ENCODE measurements around the gene AFMID.

The AFMID gene

DNA sequence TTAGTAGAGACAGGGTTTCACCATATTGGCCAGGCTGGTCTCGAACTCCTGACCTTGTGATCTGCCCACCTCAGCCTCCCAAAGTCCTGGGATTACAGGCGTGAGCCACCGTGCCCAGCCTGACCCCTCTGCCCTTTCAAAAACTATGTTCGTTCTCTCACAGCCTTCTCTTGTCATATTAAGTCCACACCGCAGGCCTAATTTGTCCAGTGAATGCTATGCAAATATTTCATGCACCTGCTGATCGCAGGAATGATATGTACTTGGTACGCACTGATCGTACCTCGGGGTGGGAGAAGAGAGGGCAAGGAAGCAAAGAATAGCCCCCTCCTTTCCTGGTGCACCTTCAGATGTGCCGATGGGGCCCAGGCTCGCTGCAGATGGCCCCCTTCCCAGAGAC is 23.9 kb downstream of the AFMID start:
- POLR2A ChIA-PET, result no interaction called here
- TF ChIP-seq NFRKB (IDR thresholded peaks at IDR 0.05) (no peak), FOXM1 (IDR thresholded peaks at IDR 0.05; ENCODE audit: borderline replicate concordance) (no peak), CTBP1 (IDR thresholded peaks at IDR 0.05; ENCODE audit: borderline replicate concordance) (no peak), LEF1 (IDR thresholded peaks at IDR 0.05; ENCODE audit: borderline replicate concordance) (no peak), HDGF (IDR thresholded peaks at IDR 0.05; ENCODE audit: borderline replicate concordance) (no peak), FOXA1 (IDR thresholded peaks at IDR 0.05) (no peak), ZNF384 (IDR thresholded peaks at IDR 0.05) (no peak)
- no peak for DNase-seq (ENCODE audit: extremely low spot score)
- CTCF ChIA-PET, result no interaction called here

DNA sequence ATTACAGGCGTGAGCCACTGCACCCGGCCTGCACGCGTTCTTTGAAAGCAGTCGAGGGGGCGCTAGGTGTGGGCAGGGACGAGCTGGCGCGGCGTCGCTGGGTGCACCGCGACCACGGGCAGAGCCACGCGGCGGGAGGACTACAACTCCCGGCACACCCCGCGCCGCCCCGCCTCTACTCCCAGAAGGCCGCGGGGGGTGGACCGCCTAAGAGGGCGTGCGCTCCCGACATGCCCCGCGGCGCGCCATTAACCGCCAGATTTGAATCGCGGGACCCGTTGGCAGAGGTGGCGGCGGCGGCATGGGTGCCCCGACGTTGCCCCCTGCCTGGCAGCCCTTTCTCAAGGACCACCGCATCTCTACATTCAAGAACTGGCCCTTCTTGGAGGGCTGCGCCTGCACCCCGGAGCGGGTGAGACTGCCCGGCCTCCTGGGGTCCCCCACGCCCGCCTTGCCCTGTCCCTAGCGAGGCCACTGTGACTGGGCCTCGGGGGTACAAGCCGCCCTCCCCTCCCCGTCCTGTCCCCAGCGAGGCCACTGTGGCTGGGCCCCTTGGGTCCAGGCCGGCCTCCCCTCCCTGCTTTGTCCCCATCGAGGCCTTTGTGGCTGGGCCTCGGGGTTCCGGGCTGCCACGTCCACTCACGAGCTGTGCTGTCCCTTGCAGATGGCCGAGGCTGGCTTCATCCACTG is 27.0 kb downstream of the AFMID start, which contains the start of gene BIRC5:
Gene BIRC5, plus strand, starts transcription at position 238 of the 690 bp plus-strand sequence. Its CDS starts 64 bp downstream, at position 302.
- CTCF ChIA-PET, result interaction anchor here (0.8 to 1.3 kb wide), 3 partner anchors 27 to 231 kb away, joined by 3 to 4 read pairs (median 3); partner anchors contain the start of gene AFMID
- no peak for TF ChIP-seq LEF1 (IDR thresholded peaks at IDR 0.05; ENCODE audit: borderline replicate concordance)
- peak; percentile 94 for TF ChIP-seq FOXM1 (IDR thresholded peaks at IDR 0.05; ENCODE audit: borderline replicate concordance)
- TF ChIP-seq PKNOX1 (IDR thresholded peaks at IDR 0.05), result no peak
- TF ChIP-seq BHLHE40 (IDR thresholded peaks at IDR 0.05; ENCODE audit: borderline replicate concordance), result no peak
- no peak for TF ChIP-seq HDGF (IDR thresholded peaks at IDR 0.05; ENCODE audit: borderline replicate concordance)
- no peak for TF ChIP-seq ARNT (IDR thresholded peaks at IDR 0.05)
- TF ChIP-seq CTBP1 (IDR thresholded peaks at IDR 0.05; ENCODE audit: borderline replicate concordance), result no peak
- TF ChIP-seq L3MBTL2 (conservative IDR thresholded peaks at IDR 0.05), result peak; percentile 96
- no peak for TF ChIP-seq SUZ12 (IDR thresholded peaks at IDR 0.05)
- POLR2A ChIA-PET, result interaction anchor here (0.6 to 2.4 kb wide), 10 partner anchors 8 to 118 kb away, joined by 3 to 26 read pairs (median 4); partner anchors contain the start of genes AFMID and TK1

DNA sequence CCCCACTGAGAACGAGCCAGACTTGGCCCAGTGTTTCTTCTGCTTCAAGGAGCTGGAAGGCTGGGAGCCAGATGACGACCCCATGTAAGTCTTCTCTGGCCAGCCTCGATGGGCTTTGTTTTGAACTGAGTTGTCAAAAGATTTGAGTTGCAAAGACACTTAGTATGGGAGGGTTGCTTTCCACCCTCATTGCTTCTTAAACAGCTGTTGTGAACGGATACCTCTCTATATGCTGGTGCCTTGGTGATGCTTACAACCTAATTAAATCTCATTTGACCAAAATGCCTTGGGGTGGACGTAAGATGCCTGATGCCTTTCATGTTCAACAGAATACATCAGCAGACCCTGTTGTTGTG is 27.5 kb downstream of the AFMID start:
- POLR2A ChIA-PET, result interaction anchor here (0.7 to 2.4 kb wide), 7 partner anchors 8 to 35 kb away, joined by 3 to 26 read pairs (median 4); partner anchors contain the start of genes AFMID and TK1
- TF ChIP-seq SUZ12 (IDR thresholded peaks at IDR 0.05) (no peak), PKNOX1 (IDR thresholded peaks at IDR 0.05) (no peak), TARDBP (IDR thresholded peaks at IDR 0.05) (no peak)
- CTCF ChIA-PET, result no interaction called here
- no peak for DNase-seq (ENCODE audit: extremely low spot score)

More for the DNA sequence above, 27.0 kb downstream of the AFMID start, which contains the start of gene BIRC5:
- peak; percentile 98 for DNase-seq (ENCODE audit: extremely low spot score)

DNA sequence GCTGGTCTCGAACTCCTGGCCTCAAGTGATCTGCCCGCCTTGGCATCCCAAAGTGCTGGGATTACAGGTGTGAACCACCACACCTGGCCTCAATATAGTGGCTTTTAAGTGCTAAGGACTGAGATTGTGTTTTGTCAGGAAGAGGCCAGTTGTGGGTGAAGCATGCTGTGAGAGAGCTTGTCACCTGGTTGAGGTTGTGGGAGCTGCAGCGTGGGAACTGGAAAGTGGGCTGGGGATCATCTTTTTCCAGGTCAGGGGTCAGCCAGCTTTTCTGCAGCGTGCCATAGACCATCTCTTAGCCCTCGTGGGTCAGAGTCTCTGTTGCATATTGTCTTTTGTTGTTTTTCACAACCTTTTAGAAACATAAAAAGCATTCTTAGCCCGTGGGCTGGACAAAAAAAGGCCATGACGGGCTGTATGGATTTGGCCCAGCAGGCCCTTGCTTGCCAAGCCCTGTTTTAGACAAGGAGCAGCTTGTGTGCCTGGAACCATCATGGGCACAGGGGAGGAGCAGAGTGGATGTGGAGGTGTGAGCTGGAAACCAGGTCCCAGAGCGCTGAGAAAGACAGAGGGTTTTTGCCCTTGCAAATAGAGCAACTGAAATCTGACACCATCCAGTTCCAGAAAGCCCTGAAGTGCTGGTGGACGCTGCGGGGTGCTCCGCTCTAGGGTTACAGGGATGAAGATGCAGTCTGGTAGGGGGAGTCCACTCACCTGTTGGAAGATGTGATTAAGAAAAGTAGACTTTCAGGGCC is 32.4 kb downstream of the AFMID start:
- POLR2A ChIA-PET, result interaction anchor here (1.0 kb wide), 1 partner anchor 33 kb away, joined by 5 read pairs; the partner anchor contains the start of genes AFMID and TK1
- no peak for DNase-seq (ENCODE audit: extremely low spot score)
- CTCF ChIA-PET, result interaction anchor here (1.1 kb wide), 1 partner anchor 32 kb away, joined by 3 read pairs; no protein-coding TSS in a partner anchor
- TF ChIP-seq FOXA1 (IDR thresholded peaks at IDR 0.05), result no peak
- TF ChIP-seq BHLHE40 (IDR thresholded peaks at IDR 0.05; ENCODE audit: borderline replicate concordance), result no peak
- no peak for TF ChIP-seq LEF1 (IDR thresholded peaks at IDR 0.05; ENCODE audit: borderline replicate concordance)
- no peak for TF ChIP-seq SUZ12 (IDR thresholded peaks at IDR 0.05)
- no peak for TF ChIP-seq FOXM1 (IDR thresholded peaks at IDR 0.05; ENCODE audit: borderline replicate concordance)
- no peak for TF ChIP-seq HDGF (IDR thresholded peaks at IDR 0.05; ENCODE audit: borderline replicate concordance)
- no peak for TF ChIP-seq ELF4 (IDR thresholded peaks at IDR 0.05)
- TF ChIP-seq FOXK2 (IDR thresholded peaks at IDR 0.05), result no peak
- no peak for TF ChIP-seq L3MBTL2 (conservative IDR thresholded peaks at IDR 0.05)
- TF ChIP-seq SP1 (IDR thresholded peaks at IDR 0.05), result no peak
- TF ChIP-seq ARNT (IDR thresholded peaks at IDR 0.05), result no peak
- TF ChIP-seq ZNF384 (IDR thresholded peaks at IDR 0.05), result no peak
- no peak for TF ChIP-seq PKNOX1 (IDR thresholded peaks at IDR 0.05)
- no peak for TF ChIP-seq TARDBP (IDR thresholded peaks at IDR 0.05)
- TF ChIP-seq NFRKB (IDR thresholded peaks at IDR 0.05), result no peak
- TF ChIP-seq CTBP1 (IDR thresholded peaks at IDR 0.05; ENCODE audit: borderline replicate concordance), result no peak

GRCh38 chr17:78223061-78223460 is 35.9 kb downstream of the AFMID start:
- TF ChIP-seq FOXK2 (IDR thresholded peaks at IDR 0.05) (no peak), FOXM1 (IDR thresholded peaks at IDR 0.05; ENCODE audit: borderline replicate concordance) (no peak), HDGF (IDR thresholded peaks at IDR 0.05; ENCODE audit: borderline replicate concordance) (no peak), ARNT (IDR thresholded peaks at IDR 0.05) (no peak), FOXA1 (IDR thresholded peaks at IDR 0.05) (no peak), BHLHE40 (IDR thresholded peaks at IDR 0.05; ENCODE audit: borderline replicate concordance) (no peak), SP1 (IDR thresholded peaks at IDR 0.05) (no peak), NFRKB (IDR thresholded peaks at IDR 0.05) (no peak), L3MBTL2 (conservative IDR thresholded peaks at IDR 0.05) (no peak), TARDBP (IDR thresholded peaks at IDR 0.05) (no peak), ZNF384 (IDR thresholded peaks at IDR 0.05) (no peak), LEF1 (IDR thresholded peaks at IDR 0.05; ENCODE audit: borderline replicate concordance) (no peak), PKNOX1 (IDR thresholded peaks at IDR 0.05) (no peak), SUZ12 (IDR thresholded peaks at IDR 0.05) (no peak), CTBP1 (IDR thresholded peaks at IDR 0.05; ENCODE audit: borderline replicate concordance) (no peak), ELF4 (IDR thresholded peaks at IDR 0.05) (no peak)
- CTCF ChIA-PET, result no interaction called here
- POLR2A ChIA-PET, result interaction anchor here (1.2 to 3.1 kb wide), 2 partner anchors 9 to 36 kb away, joined by 4 to 11 read pairs; partner anchors contain the start of genes AFMID, BIRC5 and TK1
- no peak for DNase-seq (ENCODE audit: extremely low spot score)
